OCI-LY7 (cell line): ENCODE results near the gene HDAC4. TPM values are rescaled to one million over a fixed set of nuclear protein-coding genes. Genes with fewer than 3 reads are reported as not detected.

Experiments
- BruUV-seq: library from RNA; stranded (reverse); fragments of 400-500 nt; replicated peaks from 2 replicates; lab custom pipeline; 2021; lab: Mats Ljungman, UMichigan
- CTCF ChIA-PET: fragments of 300-600 bp; sonication (Branson Sonifier 250); formaldehyde crosslinking; loops from one replicate; lab custom pipeline; 2022; ENCODE audit warnings: antibody characterized with exemption; ENCODE audit not compliant: unreplicated experiment; lab: Charles Lee
- POLR2A ChIA-PET: fragments of 300-600 bp; sonication (Branson Sonifier 250); formaldehyde crosslinking; loops from one replicate; lab custom pipeline; 2022; ENCODE audit warnings: antibody characterized with exemption; lab: Charles Lee
- DNase-seq: peaks from one replicate; pipeline ENCODE4 v3.0.0-alpha.2; 2015; ENCODE audit warnings: low spot score
- H2AFZ ChIP-seq: fragments of 200-600 bp; sonication (generic), shearing (Covaris generic); 2 replicates; pipeline ENCODE4 v1.6.1; 2014; ENCODE audit warnings: mild to moderate bottlenecking, antibody characterized with exemption, low read length, moderate library complexity
- H3K27ac ChIP-seq: fragments of 200-600 bp; sonication (generic); 2 replicates; pipeline ENCODE4 v1.5.1; 2014; ENCODE audit warnings: mixed run types, low read depth, mild to moderate bottlenecking, moderate library complexity, low read length, inconsistent platforms; ENCODE audit not compliant: poor library complexity, severe bottlenecking
- H3K36me3 ChIP-seq: fragments of 200-600 bp; sonication (generic); 2 replicates; pipeline ENCODE4 v1.6.1; 2014; ENCODE audit warnings: mild to moderate bottlenecking, antibody characterized with exemption, low read length, moderate library complexity, mixed read lengths; ENCODE audit not compliant: insufficient read depth
- H3K4me1 ChIP-seq: fragments of 200-600 bp; sonication (generic); 2 replicates; pipeline ENCODE4 v1.5.1; 2014; ENCODE audit warnings: mild to moderate bottlenecking, low read length; ENCODE audit not compliant: insufficient read depth, poor library complexity, severe bottlenecking
- H3K4me2 ChIP-seq: fragments of 200-600 bp; sonication (generic); 2 replicates; pipeline ENCODE4 v1.6.1; 2014; ENCODE audit warnings: mild to moderate bottlenecking, low read length
- H3K4me3 ChIP-seq: fragments of 200-600 bp; sonication (generic); 2 replicates; pipeline ENCODE4 v1.5.1; 2014; ENCODE audit warnings: mild to moderate bottlenecking, low read depth, low read length; ENCODE audit not compliant: poor library complexity, severe bottlenecking
- H3K79me2 ChIP-seq: fragments of 200-600 bp; sonication (generic); 2 replicates; pipeline ENCODE4 v1.6.1; 2016; ENCODE audit warnings: low read depth, mild to moderate bottlenecking, low read length, moderate library complexity, mixed read lengths; ENCODE audit not compliant: insufficient read depth
- H3K9me2 ChIP-seq: fragments of 200-600 bp; sonication (generic); 2 replicates; pipeline ENCODE4 v1.6.1; 2016; ENCODE audit warnings: mild to moderate bottlenecking, low read length, mixed read lengths; ENCODE audit not compliant: insufficient read depth
- H3K9me3 ChIP-seq: fragments of 200-600 bp; sonication (generic); 2 replicates; pipeline ENCODE4 v1.6.1; 2014; ENCODE audit warnings: mild to moderate bottlenecking, mixed run types, low read length, mixed read lengths
- H4K20me1 ChIP-seq: fragments of 200-600 bp; sonication (generic); 2 replicates; pipeline ENCODE4 v1.6.1; 2014; ENCODE audit warnings: mild to moderate bottlenecking, antibody characterized with exemption, low read length, moderate library complexity, mixed read lengths; ENCODE audit not compliant: insufficient read depth
- CTCF ChIP-seq: fragments of 200-600 bp; sonication (generic); conservative IDR thresholded peaks from 2 replicates; pipeline ENCODE4 v1.5.1; 2014; ENCODE audit warnings: mild to moderate bottlenecking, antibody characterized with exemption, low read length, moderate library complexity, mixed read lengths
- EZH2phosphoT487 ChIP-seq: fragments of 200-600 bp; sonication (generic); IDR thresholded peaks from 2 replicates; pipeline ENCODE4 v1.6.1; 2018; ENCODE audit warnings: low read depth, borderline replicate concordance, mild to moderate bottlenecking, mixed run types, antibody characterized with exemption, low read length, moderate library complexity, mixed read lengths
- intact Hi-C: fragments of 100-400 bp; cut with micrococcal nuclease; formaldehyde crosslinking; loops from one replicate; pipeline ENCODE4 v1.10.0; 2022; ENCODE audit not compliant: unreplicated experiment
- total RNA-seq, 2 experiments: library from RNA; depleted of rRNA in 1 of 2; stranded (reverse); fragments of >200 nt in 1 of 2; shearing (Covaris generic) in 1 of 2; gene quantifications; 2 replicates each; pipeline ENCODE4 v1.2.3, GENCODE V29; 2014 to 2022

HDAC4 gene
- total RNA-seq, 2 experiments from 2014 or later, result 10.2 to 20.6 TPM

GRCh38 chr2:239429473-239430350 is 28.9 kb upstream of the HDAC4 start:
- CTCF ChIA-PET, result no interaction called here
- BruUV-seq, result no TSS peak
- H3K9me3 ChIP-seq, result no peaks in the 10 kb centered on the region
- H3K4me2 ChIP-seq, result no peak overlapping the region
- no peaks in the 10 kb centered on the region for H3K9me2 ChIP-seq
- no peaks in the 10 kb centered on the region for H3K36me3 ChIP-seq
- H2AFZ ChIP-seq, result no peak overlapping the region
- no peaks in the 10 kb centered on the region for H4K20me1 ChIP-seq
- intact Hi-C loops, result no loop called here
- no peaks in the 10 kb centered on the region for H3K4me1 ChIP-seq
- POLR2A ChIA-PET, result no interaction called here
- H3K79me2 ChIP-seq, result no peaks in the 10 kb centered on the region
- no peak overlapping the region for H3K27ac ChIP-seq
- TF ChIP-seq EZH2phosphoT487 (no peak), CTCF (no peak)
- no peak overlapping the region for H3K4me3 ChIP-seq
- DNase-seq, result no peak

GRCh38 chr2:239425631-239426030 is 24.8 kb upstream of the HDAC4 start:
- intact Hi-C loops, result no loop called here

More at GRCh38 chr2:239425631-239426030, 24.8 kb upstream of the HDAC4 start:
- Histone ChIP-seq H3K9me2 (no peaks in the 10 kb centered on the region), H3K27ac (no peak overlapping the region), H3K4me3 (no peak overlapping the region), H3K36me3 (no peaks in the 10 kb centered on the region), H3K9me3 (no peaks in the 10 kb centered on the region), H3K4me2 (no peak overlapping the region), H2AFZ (no peak overlapping the region), H3K79me2 (no peaks in the 10 kb centered on the region), H4K20me1 (no peaks in the 10 kb centered on the region), H3K4me1 (no peaks in the 10 kb centered on the region)
- ChIA-PET POLR2A (no interaction called here), CTCF (no interaction called here)
- no peak for DNase-seq
- TF ChIP-seq EZH2phosphoT487 (no peak), CTCF (no peak)
- BruUV-seq, result no TSS peak
